GM04503 (cell line): ENCODE results near the gene IFNA6.
A peak's percentile ranks its signal among the peaks of the same experiment; 100 is the strongest.
"Not testable (repeated sequence)": the region's sequence is repeated elsewhere in the genome, so short reads cannot be mapped to it uniquely, and the experiment has no call there.

ENCODE experiments used
- DNase-seq: peaks from one replicate; pipeline ENCODE4 v3.0.0-alpha.2; 2012; ENCODE audit warnings: low read depth

IFNA6 gene

GRCh38 chr9:21350787-21351186 is at the start of gene IFNA6:
TSS of gene IFNA6 (minus strand) at chr9:21350887. CDS start at chr9:21350887, 0 bp downstream.
- no peak for DNase-seq

- DNase-seq, result no peak
These were observed 49.3 kb upstream of the IFNA6 start for GRCh38 chr9:21399956-21400355.

- no peak for DNase-seq
These were observed 48.3 kb upstream of the IFNA6 start for GRCh38 chr9:21398955-21399489.

- DNase-seq, result no peak
These were observed 45.4 kb upstream of the IFNA6 start for GRCh38 chr9:21395778-21396717.

GRCh38 chr9:21392270-21392669 is 41.6 kb upstream of the IFNA6 start:
- DNase-seq, result no peak

- no peak for DNase-seq
These were observed 34.5 kb upstream of the IFNA6 start, which contains the start of gene IFNA2 for GRCh38 chr9:21385131-21385670. TSS of gene IFNA2 (minus strand) at chr9:21385398. CDS start at chr9:21385329, 69 bp downstream.

- DNase-seq, result no peak
These were observed 32.9 kb upstream of the IFNA6 start for GRCh38 chr9:21383627-21384026.

GRCh38 chr9:21381448-21382339 is 31.0 kb upstream of the IFNA6 start:
- no peak for DNase-seq

- DNase-seq, result not testable (repeated sequence)
These were observed 20.8 kb upstream of the IFNA6 start for GRCh38 chr9:21371467-21371866.

- DNase-seq, result no peak
These were observed 17.3 kb upstream of the IFNA6 start, which contains the start of gene IFNA13 for GRCh38 chr9:21367957-21368356. TSS of gene IFNA13 (minus strand) at chr9:21368057. CDS start at chr9:21368010, 47 bp downstream.

GRCh38 chr9:21367169-21367568 is 16.5 kb upstream of the IFNA6 start:
- DNase-seq, result not testable (repeated sequence)

- no peak for DNase-seq
These were observed 11.6 kb upstream of the IFNA6 start for GRCh38 chr9:21362287-21362686.

- no peak for DNase-seq
These were observed 7.1 kb upstream of the IFNA6 start for GRCh38 chr9:21357479-21358460.

GRCh38 chr9:21348430-21348970 is 2.2 kb downstream of the IFNA6 start:
- DNase-seq, result no peak

GRCh38 chr9:21340735-21341134 is 10.0 kb downstream of the IFNA6 start:
- no peak for DNase-seq

- no peak for DNase-seq
These were observed 14.2 kb downstream of the IFNA6 start for GRCh38 chr9:21336457-21336856.

- DNase-seq, result peak; percentile 56
These were observed 15.7 kb downstream of the IFNA6 start, which contains the start of gene KLHL9 for GRCh38 chr9:21334701-21335632. TSS of gene KLHL9 (minus strand) at chr9:21335404. CDS start at chr9:21334859, 545 bp downstream.

GRCh38 chr9:21333226-21333625 is 17.5 kb downstream of the IFNA6 start:
- no peak for DNase-seq
